ENCODE measurements around the gene MYO10. TPM values are rescaled to one million over a fixed set of nuclear protein-coding genes. Genes with fewer than 3 reads are reported as not detected.

The MYO10 gene
- total RNA-seq, 1 experiment from 2014 or later = 89.8 TPM

- POLR2A ChIA-PET = no interaction called here
- Mint-ChIP-seq H3K9me3 (peaks cover 5% of the 10 kb centered on the region; the same call in 1 of the 2 replicates), H3K36me3 (no peaks in the 10 kb centered on the region), H3K27ac (peak overlapping the region; percentile 73), H3K4me1 (peaks cover 73% of the 10 kb centered on the region), H3K4me3 (no peak overlapping the region), H3K27me3 (ENCODE audit: low read depth) (no peaks in the 10 kb centered on the region)
- no peak for TF ChIP-seq STAT6 (CRISPR knock-in tag; conservative IDR thresholded peaks at IDR 0.05; ENCODE audit: low read depth)
- TF ChIP-seq NR1H2 (CRISPR knock-in tag; IDR thresholded peaks at IDR 0.05) = no peak
- no peak for TF ChIP-seq ZNF281 (CRISPR knock-in tag; IDR thresholded peaks at IDR 0.05)
- TF ChIP-seq HMGA2 (CRISPR knock-in tag; IDR thresholded peaks at IDR 0.05) = no peak
- no peak for TF ChIP-seq SP1 (CRISPR knock-in tag; conservative IDR thresholded peaks at IDR 0.05)
- TF ChIP-seq ETV6 (CRISPR knock-in tag; IDR thresholded peaks at IDR 0.05) = no peak
- TF ChIP-seq CREM (CRISPR knock-in tag; IDR thresholded peaks at IDR 0.05) = no peak
- no peak for TF ChIP-seq USF1 (CRISPR knock-in tag; IDR thresholded peaks at IDR 0.05)
- TF ChIP-seq PREB (CRISPR knock-in tag; IDR thresholded peaks at IDR 0.05; ENCODE audit: borderline replicate concordance) = no peak
- no peak for ATAC-seq
- CTCF ChIA-PET = interaction anchor here (1.2 to 1.5 kb wide), 2 partner anchors 270 to 327 kb away, joined by 4 to 5 read pairs; no protein-coding TSS in a partner anchor
- DNase-seq (ENCODE audit: low spot score) = no peak
These were observed 73.3 kb downstream of the MYO10 start for GRCh38 chr5:16862777-16863176.

GRCh38 chr5:16859346-16859745, 76.7 kb downstream of the MYO10 start:
- no peak overlapping the region for H3K27ac Mint-ChIP-seq
- CTCF ChIA-PET = interaction anchor here (0.5 kb wide), 1 partner anchor 27 kb away, joined by 3 read pairs; no protein-coding TSS in a partner anchor
- POLR2A ChIA-PET = no interaction called here

More at GRCh38 chr5:16859346-16859745, 76.7 kb downstream of the MYO10 start:
- Mint-ChIP-seq H3K36me3 (no peaks in the 10 kb centered on the region), H3K4me1 (peaks cover 71% of the 10 kb centered on the region), H3K4me3 (no peak overlapping the region), H3K27me3 (ENCODE audit: low read depth) (no peaks in the 10 kb centered on the region), H3K9me3 (peaks cover 5% of the 10 kb centered on the region; the same call in 1 of the 2 replicates)
- TF ChIP-seq ZNF281 (CRISPR knock-in tag; IDR thresholded peaks at IDR 0.05) (no peak), ZNF121 (CRISPR knock-in tag; IDR thresholded peaks at IDR 0.05) (peak; percentile 68; the same call in 1 of the 2 replicates)
- DNase-seq (ENCODE audit: low spot score) (no peak), ATAC-seq (no peak)
